ENCODE results near the gene TOGARAM1.
A peak's percentile ranks its signal among the peaks of the same experiment; 100 is the strongest.

Gene TOGARAM1

GRCh38 chr14:44961554-44962333 lies at the start of gene TOGARAM1, which contains the start of gene KLHL28:
Gene TOGARAM1 (plus strand): TSS chr14:44962190. CDS start chr14:44962422, 232 bp downstream.
Gene KLHL28 (minus strand): TSS chr14:44961947. CDS start chr14:44945928, 16,019 bp downstream.
- DNase-seq = peak; percentile 99

- DNase-seq = peak in 1 of 2 experiments; percentile 67
These were observed 47.1 kb upstream of the TOGARAM1 start for GRCh38 chr14:44914849-44915248.

GRCh38 chr14:44928793-44929192 lies 33.2 kb upstream of the TOGARAM1 start:
- no peak for DNase-seq

GRCh38 chr14:44935155-44935554 lies 26.8 kb upstream of the TOGARAM1 start:
- no peak for DNase-seq

- no peak for DNase-seq
These were observed 24.4 kb upstream of the TOGARAM1 start for GRCh38 chr14:44937547-44937946.

GRCh38 chr14:44940211-44940610 lies 21.8 kb upstream of the TOGARAM1 start:
- DNase-seq = no peak

GRCh38 chr14:44940944-44941343 lies 21.0 kb upstream of the TOGARAM1 start:
- DNase-seq = no peak

GRCh38 chr14:44941591-44941990 lies 20.4 kb upstream of the TOGARAM1 start:
- DNase-seq = no peak

GRCh38 chr14:44942436-44942835 lies 19.6 kb upstream of the TOGARAM1 start:
- no peak for DNase-seq

GRCh38 chr14:44944107-44944506 lies 17.9 kb upstream of the TOGARAM1 start:
- no peak for DNase-seq

GRCh38 chr14:44945264-44945663 lies 16.7 kb upstream of the TOGARAM1 start:
- DNase-seq = peak in 1 of 2 experiments; percentile 37

GRCh38 chr14:44951051-44951450 lies 10.9 kb upstream of the TOGARAM1 start:
- DNase-seq = no peak

GRCh38 chr14:44952391-44953110 lies 9.4 kb upstream of the TOGARAM1 start:
- no peak for DNase-seq

- DNase-seq = no peak
These were observed 7.2 kb upstream of the TOGARAM1 start for GRCh38 chr14:44954750-44955149.

GRCh38 chr14:44955528-44955927 lies 6.5 kb upstream of the TOGARAM1 start:
- no peak for DNase-seq

- no peak for DNase-seq
These were observed 5.1 kb upstream of the TOGARAM1 start for GRCh38 chr14:44956866-44957265.

GRCh38 chr14:44959538-44959937 lies 2.5 kb upstream of the TOGARAM1 start:
- no peak for DNase-seq

- DNase-seq = no peak
These were observed 1.8 kb upstream of the TOGARAM1 start for GRCh38 chr14:44960146-44960545.

GRCh38 chr14:44960646-44961045 lies 1.3 kb upstream of the TOGARAM1 start:
- no peak for DNase-seq

- peak; percentile 38 to 42 for DNase-seq
These were observed 838 bp upstream of the TOGARAM1 start for GRCh38 chr14:44961151-44961553.

GRCh38 chr14:44962334-44963043 lies 499 bp downstream of the TOGARAM1 start:
- peak in 1 of 2 experiments; percentile 66 for DNase-seq

- no peak for DNase-seq
These were observed 1.1 kb downstream of the TOGARAM1 start for GRCh38 chr14:44963044-44963528.

GRCh38 chr14:44963775-44964380 lies 1.9 kb downstream of the TOGARAM1 start:
- peak in 1 of 2 experiments; percentile 25 for DNase-seq

Data from NCI-H446 (cell line).